Thoracic aorta (tissue), 2 donors: ENCODE measurements around the gene RDX. TPM values are rescaled to one million over a fixed set of nuclear protein-coding genes. Genes with fewer than 3 reads are reported as not detected.

Experiments
- ATAC-seq: fragments of 150-250 bp; one replicate; pipeline ENCODE4 v1.8.0; 2017; ENCODE audit warnings: low read depth; ENCODE audit not compliant: insufficient number of reproducible peaks, low FRiP score
- DNase-seq: peaks from one replicate; pipeline ENCODE4 v3.0.0-alpha.2; 2020; ENCODE audit warnings: low spot score
- H3K27ac ChIP-seq, 2 donors: fragments of 200-600 bp; sonication (generic); 1 replicate in 1 of 2; 2 replicates in 1 of 2; pipeline ENCODE4 v1.5.1; 2016; ENCODE audit warnings: mild to moderate bottlenecking in 2 of 2, moderate library complexity in 2 of 2
- H3K27me3 ChIP-seq: fragments of 200-600 bp; sonication (generic); replicated peaks from 2 replicates; pipeline ENCODE4 v1.6.0; 2016; ENCODE audit warnings: mild to moderate bottlenecking; ENCODE audit not compliant: insufficient read depth
- H3K36me3 ChIP-seq: fragments of 200-600 bp; sonication (generic); one replicate; pipeline ENCODE4 v1.5.1; 2016
- H3K4me1 ChIP-seq, 2 donors: fragments of 200-600 bp; sonication (generic); 1 replicate in 1 of 2; 2 replicates in 1 of 2; pipeline versions ENCODE4 v1.5.1 to v1.6.0; 2016; ENCODE audit warnings: low read depth in 2 of 2, mild to moderate bottlenecking in 1 of 2; ENCODE audit not compliant: control insufficient read depth in 1 of 2
- H3K4me3 ChIP-seq: fragments of 200-600 bp; sonication (generic); 2 replicates; pipeline ENCODE4 v1.5.1; 2016; ENCODE audit warnings: mild to moderate bottlenecking
- H3K9me3 ChIP-seq: fragments of 200-600 bp; sonication (generic); 2 replicates; pipeline ENCODE4 v1.5.1; 2016
- CTCF ChIP-seq: fragments of 200-600 bp; sonication (generic); IDR thresholded peaks from one replicate; pipeline ENCODE4 v1.5.1; 2019; ENCODE audit warnings: antibody characterized with exemption
- total RNA-seq, 2 donors: library from RNA; depleted of rRNA; stranded (reverse); fragments of >200 nt; gene quantifications; one replicate each; pipeline versions ENCODE4 v1.1.0 to v1.2.3, GENCODE V29; 2016

The RDX gene
- total RNA-seq, 2 donors from 2014 or later, result 54.4 to 86.8 TPM

GRCh38 chr11:110134110-110134509, 162.3 kb downstream of the RDX start:
- H3K4me3 ChIP-seq, result no peak overlapping the region
- DNase-seq (no peak), ATAC-seq (no peak)
- H3K9me3 ChIP-seq, result no peaks in the 10 kb centered on the region
- no peaks in the 10 kb centered on the region for H3K36me3 ChIP-seq
- no peaks in the 10 kb centered on the region for H3K27me3 ChIP-seq
- no peak overlapping the region for H3K27ac ChIP-seq
- no peaks in the 10 kb centered on the region for H3K4me1 ChIP-seq
- no peak for TF ChIP-seq CTCF

- H3K27me3 ChIP-seq, result no peaks in the 10 kb centered on the region
- no peak overlapping the region for H3K27ac ChIP-seq
- H3K9me3 ChIP-seq, result no peaks in the 10 kb centered on the region
- H3K4me3 ChIP-seq, result no peak overlapping the region
- no peak for TF ChIP-seq CTCF
- ATAC-seq, result no peak
- no peaks in the 10 kb centered on the region for H3K4me1 ChIP-seq
- no peaks in the 10 kb centered on the region for H3K36me3 ChIP-seq
- no peak for DNase-seq
Observed at GRCh38 chr11:110133160-110133559, 163.3 kb downstream of the RDX start.

GRCh38 chr11:110131386-110132123, 164.9 kb downstream of the RDX start:
- ATAC-seq (no peak), DNase-seq (no peak)
- no peaks in the 10 kb centered on the region for H3K9me3 ChIP-seq
- H3K27ac ChIP-seq, result no peak overlapping the region
- no peaks in the 10 kb centered on the region for H3K27me3 ChIP-seq
- H3K4me3 ChIP-seq, result no peak overlapping the region
- no peaks in the 10 kb centered on the region for H3K36me3 ChIP-seq
- no peaks in the 10 kb centered on the region for H3K4me1 ChIP-seq
- TF ChIP-seq CTCF, result no peak

GRCh38 chr11:110130642-110131238, 165.7 kb downstream of the RDX start:
- DNase-seq (no peak), ATAC-seq (no peak)
- no peaks in the 10 kb centered on the region for H3K9me3 ChIP-seq
- H3K36me3 ChIP-seq, result no peaks in the 10 kb centered on the region
- H3K27ac ChIP-seq, result no peak overlapping the region
- H3K4me1 ChIP-seq, result no peaks in the 10 kb centered on the region
- H3K4me3 ChIP-seq, result no peak overlapping the region
- no peaks in the 10 kb centered on the region for H3K27me3 ChIP-seq
- TF ChIP-seq CTCF, result no peak

- TF ChIP-seq CTCF, result no peak
- Histone ChIP-seq H3K4me3 (no peak overlapping the region), H3K9me3 (no peaks in the 10 kb centered on the region), H3K36me3 (no peaks in the 10 kb centered on the region), H3K27ac (no peak overlapping the region), H3K27me3 (no peaks in the 10 kb centered on the region), H3K4me1 (no peaks in the 10 kb centered on the region)
- ATAC-seq, result no peak
- no peak for DNase-seq
Observed at GRCh38 chr11:110128161-110128560, 168.3 kb downstream of the RDX start.
